COR-L47 (cell line): ENCODE data around the gene OR2J2.
"Not testable (repeated sequence)": the region's sequence is repeated elsewhere in the genome, so short reads cannot be mapped to it uniquely, and the experiment has no call there.

Experiments used
- DNase-seq: peaks from one replicate; lab custom pipeline; 2025; lab: John Stamatoyannopoulos, UW

Gene OR2J2

GRCh38 chr6:29170607-29171006 lies at the start of gene OR2J2:
TSS of gene OR2J2 (plus strand) at chr6:29170907. CDS start at chr6:29173636, 2,729 bp downstream.
- DNase-seq = not testable (repeated sequence)

GRCh38 chr6:29129326-29130012 lies 41.2 kb upstream of the OR2J2 start:
- DNase-seq = no peak

GRCh38 chr6:29130644-29131043 lies 40.1 kb upstream of the OR2J2 start:
- no peak for DNase-seq

GRCh38 chr6:29131691-29132090 lies 39.0 kb upstream of the OR2J2 start:
- DNase-seq = no peak

- no peak for DNase-seq
Measured at GRCh38 chr6:29137724-29138123, 33.0 kb upstream of the OR2J2 start.

GRCh38 chr6:29141606-29142005 lies 29.1 kb upstream of the OR2J2 start:
- DNase-seq = no peak

GRCh38 chr6:29142309-29142708 lies 28.4 kb upstream of the OR2J2 start:
- DNase-seq = no peak

- no peak for DNase-seq
Measured at GRCh38 chr6:29146179-29146578, 24.5 kb upstream of the OR2J2 start.

- no peak for DNase-seq
Measured at GRCh38 chr6:29147074-29147473, 23.6 kb upstream of the OR2J2 start.

- DNase-seq = not testable (repeated sequence)
Measured at GRCh38 chr6:29149444-29149843, 21.3 kb upstream of the OR2J2 start.

- DNase-seq = no peak
Measured at GRCh38 chr6:29153083-29153482, 17.6 kb upstream of the OR2J2 start.

- DNase-seq = not testable (repeated sequence)
Measured at GRCh38 chr6:29155182-29155581, 15.5 kb upstream of the OR2J2 start.

GRCh38 chr6:29159922-29160321 lies 10.8 kb upstream of the OR2J2 start:
- DNase-seq = not testable (repeated sequence)

GRCh38 chr6:29165571-29165970 lies 5.1 kb upstream of the OR2J2 start:
- DNase-seq = not testable (repeated sequence)

GRCh38 chr6:29171736-29172135 lies 1.0 kb downstream of the OR2J2 start:
- DNase-seq = no peak

GRCh38 chr6:29183594-29183993 lies 12.9 kb downstream of the OR2J2 start:
- DNase-seq = no peak

- not testable (repeated sequence) for DNase-seq
Measured at GRCh38 chr6:29188659-29189058, 18.0 kb downstream of the OR2J2 start.

GRCh38 chr6:29200767-29201662 lies 30.3 kb downstream of the OR2J2 start:
- DNase-seq = no peak

GRCh38 chr6:29201966-29202365 lies 31.3 kb downstream of the OR2J2 start:
- no peak for DNase-seq

- DNase-seq = no peak
Measured at GRCh38 chr6:29211488-29211887, 40.8 kb downstream of the OR2J2 start.

- DNase-seq = no peak
Measured at GRCh38 chr6:29216528-29216927, 45.8 kb downstream of the OR2J2 start.

GRCh38 chr6:29217242-29217641 lies 46.5 kb downstream of the OR2J2 start:
- DNase-seq = not testable (repeated sequence)

- DNase-seq = not testable (repeated sequence)
Measured at GRCh38 chr6:29218056-29218455, 47.3 kb downstream of the OR2J2 start.
